WTC11 (cell line): ENCODE data around the gene SEZ6L2. TPM values are rescaled to one million over a fixed set of nuclear protein-coding genes. Genes with fewer than 3 reads are reported as not detected.

Experiments
- ATAC-seq: fragments of 200-7000 bp; cut with Tn5 transposase; 2 replicates; pipeline ENCODE4 v1.10.0; 2021; ENCODE audit warnings: mild to moderate bottlenecking, moderate library complexity
- CTCF ChIA-PET: fragments of 300-600 bp; sonication (Branson Sonifier 250); formaldehyde crosslinking; loops from one replicate; lab custom pipeline; 2021; ENCODE audit warnings: antibody characterized with exemption; lab: Charles Lee
- POLR2A ChIA-PET: fragments of 350-600 bp; sonication (Branson Sonifier 250); formaldehyde crosslinking; loops from one replicate; lab custom pipeline; 2021; ENCODE audit warnings: antibody characterized with exemption; lab: Charles Lee
- DNase-seq: peaks from one replicate; pipeline ENCODE4 v3.0.0; 2021; ENCODE audit warnings: low spot score
- H3K27ac Mint-ChIP-seq: 2 replicates; pipeline ENCODE4 v1.8.0; 2021; ENCODE audit warnings: mixed read lengths
- H3K27me3 Mint-ChIP-seq: 2 replicates; pipeline ENCODE4 v1.8.0; 2021; ENCODE audit warnings: low read depth, mild to moderate bottlenecking, moderate library complexity, mixed read lengths
- H3K36me3 Mint-ChIP-seq: 2 replicates; pipeline ENCODE4 v1.8.0; 2021; ENCODE audit warnings: mixed read lengths
- H3K4me1 Mint-ChIP-seq: 2 replicates; pipeline ENCODE4 v1.8.0; 2022; ENCODE audit warnings: mixed read lengths
- H3K4me3 Mint-ChIP-seq: 2 replicates; pipeline ENCODE4 v1.8.0; 2021; ENCODE audit warnings: mild to moderate bottlenecking, moderate library complexity, mixed read lengths
- H3K9me3 Mint-ChIP-seq: 2 replicates; pipeline ENCODE4 v1.8.0; 2021; ENCODE audit warnings: mixed read lengths
- ATF1 ChIP-seq: sonication (generic); formaldehyde crosslinking; IDR thresholded peaks from 2 replicates; pipeline ENCODE4 v1.8.1; 2023; ENCODE audit warnings: mild to moderate bottlenecking, moderate library complexity, missing genetic modification reagents
- CREB1 ChIP-seq: sonication (generic); formaldehyde crosslinking; IDR thresholded peaks from 2 replicates; pipeline ENCODE4 v1.8.0; 2023; ENCODE audit warnings: mild to moderate bottlenecking, missing genetic modification reagents
- ESRRA ChIP-seq: sonication (generic); formaldehyde crosslinking; IDR thresholded peaks from 2 replicates; pipeline ENCODE4 v1.8.1; 2022; ENCODE audit warnings: mild to moderate bottlenecking, missing genetic modification reagents, borderline replicate concordance
- IRF2 ChIP-seq: sonication (generic); formaldehyde crosslinking; IDR thresholded peaks from 2 replicates; pipeline ENCODE4 v1.8.0; 2022; ENCODE audit warnings: low read depth, missing genetic modification reagents, borderline replicate concordance
- KAT7 ChIP-seq: sonication (generic); formaldehyde crosslinking; IDR thresholded peaks from 2 replicates; pipeline ENCODE4 v1.8.1; 2023; ENCODE audit warnings: missing genetic modification reagents, mild to moderate bottlenecking, borderline replicate concordance
- MYBL2 ChIP-seq: sonication (generic); formaldehyde crosslinking; IDR thresholded peaks from 2 replicates; pipeline ENCODE4 v1.8.1; 2023; ENCODE audit warnings: mild to moderate bottlenecking, moderate library complexity, missing genetic modification reagents
- NFE2L1 ChIP-seq: sonication (generic); formaldehyde crosslinking; IDR thresholded peaks from 2 replicates; pipeline ENCODE4 v1.8.1; 2023; ENCODE audit warnings: missing genetic modification reagents
- NR1H2 ChIP-seq: sonication (generic); formaldehyde crosslinking; IDR thresholded peaks from 2 replicates; pipeline ENCODE4 v1.9.0; 2021; ENCODE audit warnings: mild to moderate bottlenecking, moderate library complexity, missing genetic modification reagents
- NR2C2 ChIP-seq: sonication (generic); formaldehyde crosslinking; IDR thresholded peaks from 2 replicates; pipeline ENCODE4 v1.8.0; 2022; ENCODE audit warnings: mild to moderate bottlenecking, missing genetic modification reagents
- NR3C1 ChIP-seq: sonication (generic); formaldehyde crosslinking; conservative IDR thresholded peaks from 2 replicates; pipeline ENCODE4 v1.8.1; 2023; ENCODE audit warnings: low read depth, mild to moderate bottlenecking, missing genetic modification reagents
- RORB ChIP-seq: fragments of 250-450 bp; sonication (Bioruptor Pico); IDR thresholded peaks from 2 replicates; pipeline ENCODE4 v1.9.0; 2021; ENCODE audit warnings: mild to moderate bottlenecking
- SP1 ChIP-seq: sonication (generic); formaldehyde crosslinking; conservative IDR thresholded peaks from 2 replicates; pipeline ENCODE4 v1.8.1; 2022; ENCODE audit warnings: missing genetic modification reagents
- TEAD4 ChIP-seq: sonication (generic); formaldehyde crosslinking; IDR thresholded peaks from 2 replicates; pipeline ENCODE4 v1.8.0; 2022; ENCODE audit warnings: mild to moderate bottlenecking, missing genetic modification reagents
- ZNF121 ChIP-seq: sonication (generic); formaldehyde crosslinking; IDR thresholded peaks from 2 replicates; pipeline ENCODE4 v1.8.0; 2023; ENCODE audit warnings: missing genetic modification reagents
- ZNF232 ChIP-seq: sonication (generic); formaldehyde crosslinking; IDR thresholded peaks from 2 replicates; pipeline ENCODE4 v1.8.0; 2022; ENCODE audit warnings: mild to moderate bottlenecking, missing genetic modification reagents
- ZNF263 ChIP-seq: sonication (generic); formaldehyde crosslinking; IDR thresholded peaks from 2 replicates; pipeline ENCODE4 v1.8.1; 2022; ENCODE audit warnings: low read depth, mild to moderate bottlenecking, moderate library complexity, missing genetic modification reagents
- ZNF396 ChIP-seq: fragments of 250-450 bp; sonication (Bioruptor Pico); IDR thresholded peaks from 2 replicates; pipeline ENCODE4 v1.8.0; 2021; ENCODE audit warnings: mild to moderate bottlenecking, moderate library complexity, borderline replicate concordance
- ZNF423 ChIP-seq: fragments of 250-450 bp; sonication (Bioruptor Pico); IDR thresholded peaks from 2 replicates; pipeline ENCODE4 v2.1.2; 2022; ENCODE audit warnings: mild to moderate bottlenecking, moderate library complexity
- total RNA-seq: library from RNA; stranded (reverse); gene quantifications from 3 replicates; pipeline ENCODE4 v1.2.3, GENCODE V29; 2021
- TF ChIP-seq, protein P1 (sequence below): sonication (generic); formaldehyde crosslinking; conservative IDR thresholded peaks from 2 replicates; pipeline ENCODE4 v1.8.1; 2022; ENCODE audit warnings: mild to moderate bottlenecking, missing genetic modification reagents
- TF ChIP-seq, protein P2 (sequence below): sonication (generic); formaldehyde crosslinking; IDR thresholded peaks from 2 replicates; pipeline ENCODE4 v1.8.1; 2022; ENCODE audit warnings: low read depth, missing genetic modification reagents, borderline replicate concordance
- TF ChIP-seq, protein P3 (sequence below): fragments of 250-450 bp; sonication (Bioruptor Pico); IDR thresholded peaks from 2 replicates; pipeline ENCODE4 v1.9.0; 2021; ENCODE audit warnings: mild to moderate bottlenecking, borderline replicate concordance
- TF ChIP-seq, protein P4 (sequence below): sonication (generic); formaldehyde crosslinking; IDR thresholded peaks from 2 replicates; pipeline ENCODE4 v1.8.1; 2023; ENCODE audit warnings: mild to moderate bottlenecking, missing genetic modification reagents
- TF ChIP-seq, protein P5 (sequence below): sonication (generic); formaldehyde crosslinking; IDR thresholded peaks from 2 replicates; pipeline ENCODE4 v1.8.1; 2022; ENCODE audit warnings: low read depth, mild to moderate bottlenecking, moderate library complexity, missing genetic modification reagents, borderline replicate concordance

Gene SEZ6L2
- total RNA-seq, 1 experiment from 2014 or later = 58.2 TPM

DNA sequence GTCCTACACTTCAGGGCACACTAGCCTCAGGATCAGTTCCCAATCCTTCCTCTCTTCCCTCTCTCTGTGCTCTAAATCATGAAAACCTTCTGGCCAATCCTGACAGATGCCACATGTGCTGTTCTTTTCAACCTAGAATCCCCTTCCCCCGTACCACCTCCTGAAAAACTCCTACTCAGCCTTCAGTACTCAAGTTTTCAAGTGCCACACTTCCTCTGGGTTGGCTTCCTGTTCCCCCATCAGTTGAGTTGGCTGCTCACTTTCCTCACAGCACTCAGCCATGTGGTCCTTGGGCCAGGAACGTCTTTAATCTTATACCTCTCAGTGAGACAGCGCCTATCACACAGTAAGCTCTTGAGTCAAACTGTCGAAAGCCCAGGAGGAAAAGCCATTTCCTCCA, 4.2 kb upstream of the SEZ6L2 start:
- DNase-seq (no peak), ATAC-seq (no peak)
- ChIA-PET CTCF (no interaction called here), POLR2A (no interaction called here)
- Mint-ChIP-seq H3K9me3 (no peaks in the 10 kb centered on the region), H3K27me3 (no peaks in the 10 kb centered on the region), H3K4me1 (peaks cover 22% of the 10 kb centered on the region), H3K4me3 (no peak overlapping the region), H3K36me3 (peaks cover 4% of the 10 kb centered on the region; the same call in 1 of the 2 replicates), H3K27ac (peak overlapping the region; percentile 90)
- TF ChIP-seq, protein P1, sequence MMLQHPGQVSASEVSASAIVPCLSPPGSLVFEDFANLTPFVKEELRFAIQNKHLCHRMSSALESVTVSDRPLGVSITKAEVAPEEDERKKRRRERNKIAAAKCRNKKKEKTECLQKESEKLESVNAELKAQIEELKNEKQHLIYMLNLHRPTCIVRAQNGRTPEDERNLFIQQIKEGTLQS (CRISPR knock-in tag) = no peak
- TF ChIP-seq, protein P2, sequence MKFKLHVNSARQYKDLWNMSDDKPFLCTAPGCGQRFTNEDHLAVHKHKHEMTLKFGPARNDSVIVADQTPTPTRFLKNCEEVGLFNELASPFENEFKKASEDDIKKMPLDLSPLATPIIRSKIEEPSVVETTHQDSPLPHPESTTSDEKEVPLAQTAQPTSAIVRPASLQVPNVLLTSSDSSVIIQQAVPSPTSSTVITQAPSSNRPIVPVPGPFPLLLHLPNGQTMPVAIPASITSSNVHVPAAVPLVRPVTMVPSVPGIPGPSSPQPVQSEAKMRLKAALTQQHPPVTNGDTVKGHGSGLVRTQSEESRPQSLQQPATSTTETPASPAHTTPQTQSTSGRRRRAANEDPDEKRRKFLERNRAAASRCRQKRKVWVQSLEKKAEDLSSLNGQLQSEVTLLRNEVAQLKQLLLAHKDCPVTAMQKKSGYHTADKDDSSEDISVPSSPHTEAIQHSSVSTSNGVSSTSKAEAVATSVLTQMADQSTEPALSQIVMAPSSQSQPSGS (CRISPR knock-in tag) = no peak
- TF ChIP-seq ZNF263 (CRISPR knock-in tag) = no peak
- TF ChIP-seq IRF2 (CRISPR knock-in tag) = no peak
- TF ChIP-seq NR2C2 = no peak

DNA sequence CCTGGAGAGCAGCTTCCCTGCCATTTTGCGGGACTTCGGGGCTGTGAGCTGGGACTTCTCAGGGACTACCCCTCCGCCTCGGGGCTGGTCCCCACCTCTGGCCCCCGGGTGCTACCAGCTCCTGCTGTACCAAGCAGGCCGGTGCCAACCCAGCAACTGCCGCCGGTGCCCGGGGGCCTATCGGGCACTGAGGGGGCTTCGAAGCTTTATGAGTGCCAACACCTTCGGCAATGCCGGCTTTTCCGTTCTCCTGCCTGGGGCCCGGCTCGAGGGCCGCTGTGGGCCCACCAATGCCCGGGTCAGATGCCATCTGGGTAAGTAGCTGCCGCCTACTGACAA, 2.2 kb upstream of the SEZ6L2 start:
- H3K27me3 Mint-ChIP-seq = no peaks in the 10 kb centered on the region
- peak overlapping the region; percentile 97 for H3K4me3 Mint-ChIP-seq

More for the DNA sequence above, 2.2 kb upstream of the SEZ6L2 start:
- DNase-seq = no peak
- Mint-ChIP-seq H3K9me3 (no peaks in the 10 kb centered on the region), H3K36me3 (peaks cover 5% of the 10 kb centered on the region; the same call in 1 of the 2 replicates), H3K27ac (no peak overlapping the region), H3K4me1 (peaks cover 33% of the 10 kb centered on the region)
- ChIA-PET CTCF (interaction anchor here (0.9 to 4.8 kb wide), 10 partner anchors 10 to 130 kb away, joined by 3 to 42 read pairs (median 7); partner anchors contain the start of genes CDIPT, MAZ, TAOK2 and TLCD3B), POLR2A (interaction anchor here (1.3 kb wide), 1 partner anchor 25 kb away, joined by 4 read pairs; the partner anchor contains the start of gene KCTD13)
- TF ChIP-seq NR3C1 (CRISPR knock-in tag) (no peak), ZNF263 (CRISPR knock-in tag) (no peak), ZNF423 (CRISPR knock-in tag) (no peak), ZNF232 (CRISPR knock-in tag) (no peak), ZNF396 (CRISPR knock-in tag) (no peak), ATF1 (CRISPR knock-in tag) (no peak), IRF2 (CRISPR knock-in tag) (no peak), CREB1 (no peak), NFE2L1 (CRISPR knock-in tag) (no peak), RORB (CRISPR knock-in tag) (no peak), KAT7 (CRISPR knock-in tag) (no peak), SP1 (CRISPR knock-in tag) (no peak), TEAD4 (CRISPR knock-in tag) (no peak), MYBL2 (no peak), ESRRA (CRISPR knock-in tag) (no peak), NR1H2 (CRISPR knock-in tag) (no peak), ZNF121 (no peak)
- TF ChIP-seq, protein P3, sequence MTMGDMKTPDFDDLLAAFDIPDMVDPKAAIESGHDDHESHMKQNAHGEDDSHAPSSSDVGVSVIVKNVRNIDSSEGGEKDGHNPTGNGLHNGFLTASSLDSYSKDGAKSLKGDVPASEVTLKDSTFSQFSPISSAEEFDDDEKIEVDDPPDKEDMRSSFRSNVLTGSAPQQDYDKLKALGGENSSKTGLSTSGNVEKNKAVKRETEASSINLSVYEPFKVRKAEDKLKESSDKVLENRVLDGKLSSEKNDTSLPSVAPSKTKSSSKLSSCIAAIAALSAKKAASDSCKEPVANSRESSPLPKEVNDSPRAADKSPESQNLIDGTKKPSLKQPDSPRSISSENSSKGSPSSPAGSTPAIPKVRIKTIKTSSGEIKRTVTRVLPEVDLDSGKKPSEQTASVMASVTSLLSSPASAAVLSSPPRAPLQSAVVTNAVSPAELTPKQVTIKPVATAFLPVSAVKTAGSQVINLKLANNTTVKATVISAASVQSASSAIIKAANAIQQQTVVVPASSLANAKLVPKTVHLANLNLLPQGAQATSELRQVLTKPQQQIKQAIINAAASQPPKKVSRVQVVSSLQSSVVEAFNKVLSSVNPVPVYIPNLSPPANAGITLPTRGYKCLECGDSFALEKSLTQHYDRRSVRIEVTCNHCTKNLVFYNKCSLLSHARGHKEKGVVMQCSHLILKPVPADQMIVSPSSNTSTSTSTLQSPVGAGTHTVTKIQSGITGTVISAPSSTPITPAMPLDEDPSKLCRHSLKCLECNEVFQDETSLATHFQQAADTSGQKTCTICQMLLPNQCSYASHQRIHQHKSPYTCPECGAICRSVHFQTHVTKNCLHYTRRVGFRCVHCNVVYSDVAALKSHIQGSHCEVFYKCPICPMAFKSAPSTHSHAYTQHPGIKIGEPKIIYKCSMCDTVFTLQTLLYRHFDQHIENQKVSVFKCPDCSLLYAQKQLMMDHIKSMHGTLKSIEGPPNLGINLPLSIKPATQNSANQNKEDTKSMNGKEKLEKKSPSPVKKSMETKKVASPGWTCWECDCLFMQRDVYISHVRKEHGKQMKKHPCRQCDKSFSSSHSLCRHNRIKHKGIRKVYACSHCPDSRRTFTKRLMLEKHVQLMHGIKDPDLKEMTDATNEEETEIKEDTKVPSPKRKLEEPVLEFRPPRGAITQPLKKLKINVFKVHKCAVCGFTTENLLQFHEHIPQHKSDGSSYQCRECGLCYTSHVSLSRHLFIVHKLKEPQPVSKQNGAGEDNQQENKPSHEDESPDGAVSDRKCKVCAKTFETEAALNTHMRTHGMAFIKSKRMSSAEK (CRISPR knock-in tag) = no peak
- TF ChIP-seq, protein P4, sequence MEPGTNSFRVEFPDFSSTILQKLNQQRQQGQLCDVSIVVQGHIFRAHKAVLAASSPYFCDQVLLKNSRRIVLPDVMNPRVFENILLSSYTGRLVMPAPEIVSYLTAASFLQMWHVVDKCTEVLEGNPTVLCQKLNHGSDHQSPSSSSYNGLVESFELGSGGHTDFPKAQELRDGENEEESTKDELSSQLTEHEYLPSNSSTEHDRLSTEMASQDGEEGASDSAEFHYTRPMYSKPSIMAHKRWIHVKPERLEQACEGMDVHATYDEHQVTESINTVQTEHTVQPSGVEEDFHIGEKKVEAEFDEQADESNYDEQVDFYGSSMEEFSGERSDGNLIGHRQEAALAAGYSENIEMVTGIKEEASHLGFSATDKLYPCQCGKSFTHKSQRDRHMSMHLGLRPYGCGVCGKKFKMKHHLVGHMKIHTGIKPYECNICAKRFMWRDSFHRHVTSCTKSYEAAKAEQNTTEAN = no peak
- TF ChIP-seq, protein P5, sequence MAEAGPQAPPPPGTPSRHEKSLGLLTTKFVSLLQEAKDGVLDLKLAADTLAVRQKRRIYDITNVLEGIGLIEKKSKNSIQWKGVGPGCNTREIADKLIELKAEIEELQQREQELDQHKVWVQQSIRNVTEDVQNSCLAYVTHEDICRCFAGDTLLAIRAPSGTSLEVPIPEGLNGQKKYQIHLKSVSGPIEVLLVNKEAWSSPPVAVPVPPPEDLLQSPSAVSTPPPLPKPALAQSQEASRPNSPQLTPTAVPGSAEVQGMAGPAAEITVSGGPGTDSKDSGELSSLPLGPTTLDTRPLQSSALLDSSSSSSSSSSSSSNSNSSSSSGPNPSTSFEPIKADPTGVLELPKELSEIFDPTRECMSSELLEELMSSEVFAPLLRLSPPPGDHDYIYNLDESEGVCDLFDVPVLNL (CRISPR knock-in tag) = no peak
- no peak for ATAC-seq
